Fibroblast of upper back skin (primary cell): ENCODE results near the gene BEST1.
"Not testable (repeated sequence)": the region's sequence is repeated elsewhere in the genome, so short reads cannot be mapped to it uniquely, and the experiment has no call there.

Source experiments
- DNase-seq: peaks from one replicate; pipeline ENCODE4 v3.0.0-alpha.2; 2013

The BEST1 gene

GRCh38 chr11:61980783-61981541, 30.8 kb downstream of the BEST1 start:
- DNase-seq = no peak

GRCh38 chr11:61983419-61983818, 33.3 kb downstream of the BEST1 start:
- no peak for DNase-seq

GRCh38 chr11:61985869-61986268, 35.7 kb downstream of the BEST1 start:
- DNase-seq = no peak

- no peak for DNase-seq
Measured at GRCh38 chr11:61994981-61995380, 44.8 kb downstream of the BEST1 start.

- no peak for DNase-seq
Measured at GRCh38 chr11:61996933-61997332, 46.8 kb downstream of the BEST1 start.

- DNase-seq = no peak
Measured at GRCh38 chr11:61999141-61999975, 49.2 kb downstream of the BEST1 start.

- DNase-seq = no peak
Measured at GRCh38 chr11:62000539-62001446, 50.6 kb downstream of the BEST1 start.

GRCh38 chr11:62001450-62002191, 51.5 kb downstream of the BEST1 start:
- DNase-seq = peak; percentile 25

GRCh38 chr11:62002283-62002682, 52.1 kb downstream of the BEST1 start:
- not testable (repeated sequence) for DNase-seq

GRCh38 chr11:62004473-62004872, 54.3 kb downstream of the BEST1 start:
- peak; percentile 87 for DNase-seq

GRCh38 chr11:62008193-62008592, 58.0 kb downstream of the BEST1 start:
- no peak for DNase-seq

- no peak for DNase-seq
Measured at GRCh38 chr11:62010935-62011528, 60.9 kb downstream of the BEST1 start.

GRCh38 chr11:62011881-62012280, 61.7 kb downstream of the BEST1 start:
- DNase-seq = no peak

- no peak for DNase-seq
Measured at GRCh38 chr11:62012451-62012831, 62.3 kb downstream of the BEST1 start.

- no peak for DNase-seq
Measured at GRCh38 chr11:62012832-62013461, 62.8 kb downstream of the BEST1 start.
